Subcutaneous abdominal adipose tissue (tissue), 5 donors: ENCODE measurements around the gene ERF.
A peak's percentile ranks its signal among the peaks of the same experiment; 100 is the strongest.

Experiments used
- H3K27ac ChIP-seq: one replicate; pipeline ENCODE4 v1.7.0; 2013; ENCODE audit warnings: low read depth, mild to moderate bottlenecking, inconsistent platforms, low read length, moderate library complexity
- H3K27me3 ChIP-seq, 5 donors: one replicate each; pipeline ENCODE4 v1.7.0; 2013; ENCODE audit warnings: low read length in 5 of 5, inconsistent platforms in 1 of 5; ENCODE audit not compliant: control insufficient read depth in 5 of 5, insufficient read depth in 4 of 5
- H3K36me3 ChIP-seq, 5 donors: one replicate each; pipeline ENCODE4 v1.7.0; 2013; ENCODE audit warnings: low read length in 5 of 5; ENCODE audit not compliant: control insufficient read depth in 5 of 5, insufficient read depth in 5 of 5
- H3K4me1 ChIP-seq, 5 donors: one replicate each; pipeline ENCODE4 v1.7.0; 2013; ENCODE audit warnings: low read length in 5 of 5, mild to moderate bottlenecking in 3 of 5, moderate library complexity in 1 of 5; ENCODE audit not compliant: control insufficient read depth in 5 of 5, insufficient read depth in 5 of 5
- H3K4me3 ChIP-seq, 5 donors: one replicate each; pipeline ENCODE4 v1.7.0; 2013; ENCODE audit warnings: low read length in 5 of 5, low read depth in 1 of 5
- H3K9ac ChIP-seq, 5 donors: one replicate each; pipeline ENCODE4 v1.7.0; 2013; ENCODE audit warnings: low read length in 5 of 5, mild to moderate bottlenecking in 4 of 5, moderate library complexity in 3 of 5
- H3K9me3 ChIP-seq, 5 donors: one replicate each; pipeline ENCODE4 v1.7.0; 2013; ENCODE audit warnings: low read length in 5 of 5; ENCODE audit not compliant: control insufficient read depth in 5 of 5
- donor health status: healthy.
- donor health status: healthy.
- donor health status: healthy.
- donor health status: healthy.
- donor health status: healthy.

The ERF gene

GRCh38 chr19:42244347-42245220 lies 10.3 kb downstream of the ERF start:
- Histone ChIP-seq H3K4me3 (peak overlapping the region; percentile 66 to 87 (median 76)), H3K9ac (peak overlapping the region; percentile 70 to 96 (median 73)), H3K9me3 (no peaks in the 10 kb centered on the region), H3K27me3 (peaks cover 0 to 7% (median 0%) of the 10 kb centered on the region in 5 donors), H3K36me3 (peaks cover 0 to 26% (median 15%) of the 10 kb centered on the region in 5 donors), H3K4me1 (peaks cover 24 to 59% (median 48%) of the 10 kb centered on the region in 5 donors), H3K27ac (peak overlapping the region; percentile 95)

DNA sequence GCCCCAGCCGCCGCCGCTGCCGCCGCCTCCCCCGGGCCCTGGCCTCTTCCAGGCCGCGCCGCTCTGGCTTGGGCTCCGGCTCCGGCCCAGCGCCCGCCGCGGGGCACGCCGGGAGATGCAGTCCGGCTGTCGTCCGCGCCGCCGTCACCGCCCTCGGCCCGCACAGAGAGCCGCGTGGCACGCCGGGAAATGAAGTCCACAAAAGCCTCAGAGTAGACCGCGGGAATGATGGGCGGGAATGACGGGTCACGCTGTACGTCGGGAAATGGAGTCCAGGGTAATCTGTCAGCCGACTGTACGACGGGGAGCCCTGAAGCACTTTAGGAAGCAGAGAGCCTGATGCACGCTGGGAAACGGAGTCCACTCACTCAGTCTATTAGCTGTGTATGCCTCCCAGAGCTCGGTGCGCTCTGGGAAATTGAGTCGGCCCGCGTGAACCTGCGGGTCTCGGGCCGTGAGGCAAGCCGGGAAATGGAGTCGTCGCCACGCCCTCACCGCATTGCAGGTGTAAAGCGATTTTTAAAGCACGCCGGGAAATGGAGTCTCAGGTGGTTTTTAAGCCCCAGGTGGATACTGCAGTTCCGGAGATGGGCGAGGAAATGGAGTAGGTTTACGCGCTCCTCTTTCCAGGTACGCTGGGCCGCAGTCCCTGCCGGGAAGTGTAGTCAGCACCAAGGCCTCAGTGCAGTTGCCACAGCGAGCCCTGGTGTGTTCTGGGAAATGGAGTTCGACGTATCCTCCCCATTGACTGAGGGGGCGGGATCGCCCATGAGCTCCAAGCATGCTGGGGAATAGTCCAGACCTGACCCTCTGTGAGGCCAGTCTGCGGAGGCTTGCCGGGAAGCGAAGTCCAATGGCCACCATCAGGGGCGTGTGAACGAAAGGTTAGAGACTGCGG lies 12.2 kb downstream of the ERF start, which contains the start of gene GSK3A:
TSS of gene GSK3A (minus strand) at position 91 of the 898 bp plus-strand sequence. CDS start 137 bp downstream, outside the sequence.
- Histone ChIP-seq H3K27ac (peak within 1 kb of the TSS; percentile 95), H3K4me1 (peaks cover 24 to 58% (median 49%) of the 10 kb centered on the region in 5 donors), H3K4me3 (peak within 1 kb of the TSS; percentile 76 to 92 (median 77)), H3K36me3 (peaks cover 0 to 21% (median 12%) of the 10 kb centered on the region in 5 donors), H3K9me3 (no peaks in the 10 kb centered on the region), H3K9ac (peak within 1 kb of the TSS; percentile 92 to 99 (median 98)), H3K27me3 (peaks cover 0 to 7% (median 0%) of the 10 kb centered on the region in 5 donors)

DNA sequence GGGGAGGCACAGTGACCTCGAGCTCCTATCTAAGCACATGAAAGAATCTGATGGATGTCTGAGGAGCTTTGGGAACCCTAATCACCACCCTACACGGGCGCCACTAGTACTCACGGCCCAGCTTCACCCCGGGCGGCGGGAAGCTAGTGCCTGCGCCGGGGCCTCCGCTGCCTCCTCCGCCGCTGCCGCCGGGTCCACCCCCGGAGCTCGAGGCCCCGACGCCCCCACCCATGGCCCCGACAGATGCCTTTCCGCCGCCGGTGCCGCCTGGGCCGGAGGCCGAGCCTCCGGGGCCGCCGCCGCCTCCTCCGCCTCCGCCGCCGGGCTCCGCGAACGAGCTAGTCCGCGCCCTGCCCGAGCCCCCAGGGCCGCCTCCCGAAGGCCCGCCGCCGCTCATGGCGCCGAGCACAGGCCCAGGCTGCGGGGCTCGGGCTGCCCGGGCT lies 12.8 kb downstream of the ERF start:
- Histone ChIP-seq H3K4me3 (peak overlapping the region; percentile 76 to 92 (median 77)), H3K9ac (peak overlapping the region; percentile 92 to 99 (median 98)), H3K27ac (peak overlapping the region; percentile 70), H3K4me1 (peaks cover 24 to 57% (median 49%) of the 10 kb centered on the region in 5 donors), H3K27me3 (peaks cover 0 to 7% (median 0%) of the 10 kb centered on the region in 5 donors), H3K36me3 (peaks cover 0 to 20% (median 11%) of the 10 kb centered on the region in 5 donors), H3K9me3 (no peaks in the 10 kb centered on the region)

DNA sequence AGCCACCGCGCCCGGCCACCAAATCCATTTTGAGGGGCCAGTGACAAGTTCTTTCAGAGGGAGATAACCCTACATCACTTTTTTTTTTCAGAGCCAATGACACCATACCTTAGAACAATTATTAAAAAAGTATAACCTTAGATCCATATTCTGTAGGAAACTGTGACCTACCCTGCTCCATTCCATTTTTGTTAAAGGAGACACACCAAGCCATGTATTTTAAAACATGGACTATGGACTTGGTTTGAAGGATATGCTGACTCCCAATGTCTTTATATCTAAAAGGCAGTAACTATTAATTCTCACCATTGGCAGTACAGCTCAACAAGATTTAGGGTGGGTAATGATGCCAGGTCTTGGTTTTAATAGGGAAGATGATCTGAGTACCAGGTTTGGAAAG lies 13.6 kb downstream of the ERF start:
- Histone ChIP-seq H3K36me3 (peaks cover 0 to 23% (median 14%) of the 10 kb centered on the region in 5 donors), H3K9ac (peak overlapping the region; percentile 92 to 99 (median 98)), H3K27ac (peak overlapping the region; percentile 70), H3K4me3 (peak overlapping the region; percentile 76 to 92 (median 77)), H3K27me3 (peaks cover 0 to 7% (median 0%) of the 10 kb centered on the region in 5 donors), H3K4me1 (peaks cover 20 to 50% (median 43%) of the 10 kb centered on the region in 5 donors), H3K9me3 (no peaks in the 10 kb centered on the region)

- Histone ChIP-seq H3K27me3 (peaks cover 0 to 7% (median 0%) of the 10 kb centered on the region in 5 donors), H3K4me3 (no peak overlapping the region), H3K9ac (peak overlapping the region in 1 of 5 donors; percentile 28), H3K9me3 (no peaks in the 10 kb centered on the region), H3K4me1 (peaks cover 19 to 36% (median 32%) of the 10 kb centered on the region in 5 donors), H3K36me3 (peaks cover 0 to 39% (median 30%) of the 10 kb centered on the region in 5 donors), H3K27ac (no peak overlapping the region)
Observed at GRCh38 chr19:42239544-42240220, 15.2 kb downstream of the ERF start.

GRCh38 chr19:42235181-42235580 lies 19.7 kb downstream of the ERF start:
- H3K27ac ChIP-seq = no peak overlapping the region
- peaks cover 0 to 81% (median 73%) of the 10 kb centered on the region in 5 donors for H3K36me3 ChIP-seq

DNA sequence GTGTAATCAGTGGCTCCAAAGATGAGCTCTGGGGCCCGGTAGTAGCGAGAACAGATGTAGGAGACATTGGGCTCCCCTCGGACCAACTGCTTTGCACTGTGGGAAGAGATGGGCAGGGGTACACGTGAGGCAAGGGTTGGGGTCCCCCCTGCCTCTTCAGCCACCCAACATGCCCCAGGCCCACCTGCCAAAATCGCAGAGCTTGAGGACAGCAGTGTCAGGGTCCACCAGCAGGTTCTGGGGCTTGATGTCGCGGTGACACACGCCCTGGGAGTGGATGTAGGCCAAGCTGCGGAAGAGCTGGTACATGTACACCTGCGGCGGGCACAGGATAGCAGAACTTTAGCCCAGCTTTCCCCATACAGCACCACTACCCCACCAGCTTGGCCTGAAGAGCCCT lies 20.6 kb downstream of the ERF start:
- Histone ChIP-seq H3K4me3 (no peak overlapping the region), H3K27ac (no peak overlapping the region), H3K9me3 (no peaks in the 10 kb centered on the region), H3K36me3 (peaks cover 0 to 80% (median 77%) of the 10 kb centered on the region in 5 donors), H3K27me3 (no peaks in the 10 kb centered on the region), H3K4me1 (peaks cover 2 to 11% (median 7%) of the 10 kb centered on the region in 5 donors), H3K9ac (peak overlapping the region in 1 of 5 donors; percentile 46)

More at GRCh38 chr19:42235181-42235580, 19.7 kb downstream of the ERF start:
- no peaks in the 10 kb centered on the region for H3K9me3 ChIP-seq
- peaks cover 0 to 10% (median 6%) of the 10 kb centered on the region in 5 donors for H3K4me1 ChIP-seq
- no peak overlapping the region for H3K4me3 ChIP-seq
- peak overlapping the region in 1 of 5 donors; percentile 48 for H3K9ac ChIP-seq
- no peaks in the 10 kb centered on the region for H3K27me3 ChIP-seq

DNA sequence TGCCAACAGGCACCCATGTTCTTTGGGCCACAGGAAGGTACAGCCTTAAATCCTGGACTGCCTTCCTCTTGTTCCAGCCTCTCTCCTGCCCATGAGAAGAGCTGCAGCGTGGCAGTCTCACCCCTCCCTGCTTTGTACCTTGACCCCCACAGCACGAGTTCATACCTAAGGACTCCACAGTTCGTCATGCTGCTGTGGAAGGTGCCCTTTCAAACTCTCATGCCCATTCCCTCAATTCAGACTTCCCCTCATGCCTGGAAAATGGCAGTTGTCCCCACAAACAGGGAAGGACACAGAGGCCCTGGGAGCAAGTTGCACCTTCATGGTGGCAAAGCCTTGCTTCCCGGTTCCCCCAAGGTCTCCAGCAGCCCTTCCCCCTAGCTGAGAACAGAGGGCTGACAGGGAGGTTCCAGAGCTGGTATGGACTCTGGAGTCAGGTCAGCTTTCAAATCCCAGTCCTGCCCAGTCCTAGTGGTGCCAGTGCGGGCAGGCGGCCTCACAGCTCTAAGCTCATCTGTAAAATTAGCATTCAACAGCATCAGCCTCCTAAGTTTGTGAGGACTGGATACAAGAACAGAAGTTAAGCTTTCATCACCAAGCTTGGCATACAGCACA lies 21.1 kb downstream of the ERF start:
- no peak overlapping the region for H3K27ac ChIP-seq
- H3K36me3 ChIP-seq = peaks cover 0 to 80% (median 77%) of the 10 kb centered on the region in 5 donors
- no peaks in the 10 kb centered on the region for H3K27me3 ChIP-seq
- no peaks in the 10 kb centered on the region for H3K9me3 ChIP-seq
- H3K9ac ChIP-seq = peak overlapping the region in 1 of 5 donors; percentile 46
- no peak overlapping the region for H3K4me3 ChIP-seq
- peaks cover 2 to 11% (median 4%) of the 10 kb centered on the region in 5 donors for H3K4me1 ChIP-seq

GRCh38 chr19:42233106-42233505 lies 21.8 kb downstream of the ERF start:
- H3K9me3 ChIP-seq = no peaks in the 10 kb centered on the region
- H3K36me3 ChIP-seq = peaks cover 0 to 86% (median 79%) of the 10 kb centered on the region in 5 donors
- H3K4me1 ChIP-seq = peaks cover 2 to 11% (median 4%) of the 10 kb centered on the region in 5 donors
- H3K27ac ChIP-seq = no peak overlapping the region
- H3K4me3 ChIP-seq = no peak overlapping the region
- no peak overlapping the region for H3K9ac ChIP-seq
- H3K27me3 ChIP-seq = no peaks in the 10 kb centered on the region
